Liver (tissue), 3 donors: ENCODE results near the gene SKAP1.

ENCODE experiments used
- HNF4G ChIP-seq: IDR thresholded peaks from 2 replicates; pipeline ENCODE4 v1.6.1; 2016; ENCODE audit warnings: antibody characterized with exemption
- SP1 ChIP-seq: IDR thresholded peaks from 2 replicates; pipeline ENCODE4 v1.6.1; 2018; ENCODE audit warnings: antibody characterized with exemption, mild to moderate bottlenecking
- YY1 ChIP-seq: IDR thresholded peaks from 2 replicates; pipeline ENCODE4 v1.6.1; 2016; ENCODE audit warnings: antibody characterized with exemption, mild to moderate bottlenecking
- TF ChIP-seq, protein P1 (sequence below): fragments of 150-350 bp; IDR thresholded peaks from 2 replicates; pipeline ENCODE4 v1.5.1; 2017; ENCODE audit warnings: improper control_type of control experiment, low read depth, low read length; ENCODE audit not compliant: missing input control
- TF ChIP-seq, protein P2 (sequence below): IDR thresholded peaks from 2 replicates; pipeline ENCODE4 v1.6.1; 2016; ENCODE audit warnings: antibody characterized with exemption, mild to moderate bottlenecking
- TF ChIP-seq, protein P3 (sequence below): IDR thresholded peaks from 2 replicates; pipeline ENCODE4 v1.6.1; 2016; ENCODE audit warnings: antibody characterized with exemption
- TF ChIP-seq, protein P4 (sequence below): IDR thresholded peaks from 2 replicates; pipeline ENCODE4 v1.6.1; 2016; ENCODE audit warnings: antibody characterized with exemption
- donor health status: healthy.
- donor health status: healthy.

DNA sequence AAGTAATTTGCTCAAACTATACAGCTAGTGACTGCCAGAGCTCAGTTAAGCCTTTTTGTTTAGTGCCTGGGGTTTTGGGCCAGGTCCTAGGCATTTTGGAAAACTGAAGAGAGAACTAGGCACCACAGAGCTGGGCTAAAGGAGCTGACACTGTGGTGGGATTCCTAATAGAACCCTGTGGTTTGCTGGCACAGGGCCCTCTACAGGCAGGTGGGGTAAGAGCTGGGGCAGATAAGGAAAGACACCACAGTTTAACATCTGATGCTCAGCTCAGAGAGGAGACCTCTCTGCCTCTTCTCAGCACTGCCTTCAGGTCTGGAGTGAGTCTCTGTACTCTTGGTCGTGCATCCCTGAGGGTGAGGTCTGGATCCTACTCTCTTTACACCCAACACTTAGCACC lies 201.3 kb downstream of the SKAP1 start:
- TF ChIP-seq, protein P1, sequence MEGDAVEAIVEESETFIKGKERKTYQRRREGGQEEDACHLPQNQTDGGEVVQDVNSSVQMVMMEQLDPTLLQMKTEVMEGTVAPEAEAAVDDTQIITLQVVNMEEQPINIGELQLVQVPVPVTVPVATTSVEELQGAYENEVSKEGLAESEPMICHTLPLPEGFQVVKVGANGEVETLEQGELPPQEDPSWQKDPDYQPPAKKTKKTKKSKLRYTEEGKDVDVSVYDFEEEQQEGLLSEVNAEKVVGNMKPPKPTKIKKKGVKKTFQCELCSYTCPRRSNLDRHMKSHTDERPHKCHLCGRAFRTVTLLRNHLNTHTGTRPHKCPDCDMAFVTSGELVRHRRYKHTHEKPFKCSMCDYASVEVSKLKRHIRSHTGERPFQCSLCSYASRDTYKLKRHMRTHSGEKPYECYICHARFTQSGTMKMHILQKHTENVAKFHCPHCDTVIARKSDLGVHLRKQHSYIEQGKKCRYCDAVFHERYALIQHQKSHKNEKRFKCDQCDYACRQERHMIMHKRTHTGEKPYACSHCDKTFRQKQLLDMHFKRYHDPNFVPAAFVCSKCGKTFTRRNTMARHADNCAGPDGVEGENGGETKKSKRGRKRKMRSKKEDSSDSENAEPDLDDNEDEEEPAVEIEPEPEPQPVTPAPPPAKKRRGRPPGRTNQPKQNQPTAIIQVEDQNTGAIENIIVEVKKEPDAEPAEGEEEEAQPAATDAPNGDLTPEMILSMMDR, result no peak
- TF ChIP-seq, protein P2, sequence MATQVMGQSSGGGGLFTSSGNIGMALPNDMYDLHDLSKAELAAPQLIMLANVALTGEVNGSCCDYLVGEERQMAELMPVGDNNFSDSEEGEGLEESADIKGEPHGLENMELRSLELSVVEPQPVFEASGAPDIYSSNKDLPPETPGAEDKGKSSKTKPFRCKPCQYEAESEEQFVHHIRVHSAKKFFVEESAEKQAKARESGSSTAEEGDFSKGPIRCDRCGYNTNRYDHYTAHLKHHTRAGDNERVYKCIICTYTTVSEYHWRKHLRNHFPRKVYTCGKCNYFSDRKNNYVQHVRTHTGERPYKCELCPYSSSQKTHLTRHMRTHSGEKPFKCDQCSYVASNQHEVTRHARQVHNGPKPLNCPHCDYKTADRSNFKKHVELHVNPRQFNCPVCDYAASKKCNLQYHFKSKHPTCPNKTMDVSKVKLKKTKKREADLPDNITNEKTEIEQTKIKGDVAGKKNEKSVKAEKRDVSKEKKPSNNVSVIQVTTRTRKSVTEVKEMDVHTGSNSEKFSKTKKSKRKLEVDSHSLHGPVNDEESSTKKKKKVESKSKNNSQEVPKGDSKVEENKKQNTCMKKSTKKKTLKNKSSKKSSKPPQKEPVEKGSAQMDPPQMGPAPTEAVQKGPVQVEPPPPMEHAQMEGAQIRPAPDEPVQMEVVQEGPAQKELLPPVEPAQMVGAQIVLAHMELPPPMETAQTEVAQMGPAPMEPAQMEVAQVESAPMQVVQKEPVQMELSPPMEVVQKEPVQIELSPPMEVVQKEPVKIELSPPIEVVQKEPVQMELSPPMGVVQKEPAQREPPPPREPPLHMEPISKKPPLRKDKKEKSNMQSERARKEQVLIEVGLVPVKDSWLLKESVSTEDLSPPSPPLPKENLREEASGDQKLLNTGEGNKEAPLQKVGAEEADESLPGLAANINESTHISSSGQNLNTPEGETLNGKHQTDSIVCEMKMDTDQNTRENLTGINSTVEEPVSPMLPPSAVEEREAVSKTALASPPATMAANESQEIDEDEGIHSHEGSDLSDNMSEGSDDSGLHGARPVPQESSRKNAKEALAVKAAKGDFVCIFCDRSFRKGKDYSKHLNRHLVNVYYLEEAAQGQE, result no peak
- TF ChIP-seq SP1 (no peak), YY1 (no peak), HNF4G (no peak)
- TF ChIP-seq, protein P3, sequence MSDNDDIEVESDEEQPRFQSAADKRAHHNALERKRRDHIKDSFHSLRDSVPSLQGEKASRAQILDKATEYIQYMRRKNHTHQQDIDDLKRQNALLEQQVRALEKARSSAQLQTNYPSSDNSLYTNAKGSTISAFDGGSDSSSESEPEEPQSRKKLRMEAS, result no peak
- TF ChIP-seq, protein P4, sequence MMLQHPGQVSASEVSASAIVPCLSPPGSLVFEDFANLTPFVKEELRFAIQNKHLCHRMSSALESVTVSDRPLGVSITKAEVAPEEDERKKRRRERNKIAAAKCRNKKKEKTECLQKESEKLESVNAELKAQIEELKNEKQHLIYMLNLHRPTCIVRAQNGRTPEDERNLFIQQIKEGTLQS, result no peak
